GM18868 (cell line): ENCODE measurements around the gene GPR78.

Experiments used
- ATAC-seq: cut with Tn5 transposase; IDR thresholded peaks from one replicate; pipeline ENCODE4 v1.9.1; 2021; ENCODE audit warnings: mild to moderate bottlenecking, moderate library complexity; ENCODE audit not compliant: unreplicated experiment

Gene GPR78

GRCh38 chr4:8598391-8599090, 18.3 kb downstream of the GPR78 start:
- no peak for ATAC-seq

GRCh38 chr4:8599091-8599460, 18.9 kb downstream of the GPR78 start:
- no peak for ATAC-seq

DNA sequence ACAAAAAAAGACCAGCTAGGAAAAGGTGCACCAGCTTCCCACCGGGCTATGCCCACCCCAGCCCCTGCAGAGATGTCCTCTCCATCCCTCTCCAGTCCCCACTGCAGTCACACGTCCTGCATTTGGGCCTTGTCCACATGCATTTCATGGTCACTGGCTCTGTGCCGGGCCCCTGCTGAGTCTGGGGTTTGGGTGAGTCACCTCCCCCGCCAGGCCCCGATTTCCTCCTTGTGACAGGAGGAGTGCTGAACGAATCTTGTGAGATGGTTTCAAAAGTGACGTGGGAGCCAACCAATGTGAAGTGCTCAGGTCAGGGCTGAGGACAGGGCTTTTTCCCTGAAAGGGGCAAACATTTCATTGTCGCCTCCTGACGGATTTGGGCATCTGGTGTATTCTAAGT, 19.5 kb downstream of the GPR78 start:
- ATAC-seq, result no peak

GRCh38 chr4:8600266-8600665, 20.1 kb downstream of the GPR78 start:
- ATAC-seq, result no peak

DNA sequence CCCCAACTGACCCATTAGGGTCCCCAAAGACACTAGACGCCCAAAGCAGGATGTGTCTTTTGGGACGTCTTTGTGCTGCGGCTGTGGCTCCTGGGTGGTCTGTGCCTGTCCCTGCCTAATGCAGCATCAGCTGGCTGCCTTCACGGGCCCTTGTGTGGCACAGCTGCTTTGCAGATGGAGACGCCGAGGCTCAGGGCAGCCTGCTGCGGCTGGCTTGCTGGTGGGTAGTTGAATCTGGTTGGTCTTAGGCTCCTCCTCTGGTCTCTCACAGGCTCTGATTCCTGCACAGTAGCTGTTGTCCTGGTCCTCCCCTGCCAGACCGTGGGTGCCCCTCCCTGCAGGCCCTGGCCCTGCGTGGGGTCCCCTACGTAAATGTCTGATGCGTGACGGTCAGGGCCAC, 20.5 kb downstream of the GPR78 start:
- no peak for ATAC-seq

GRCh38 chr4:8601086-8601485, 20.9 kb downstream of the GPR78 start:
- ATAC-seq, result no peak

GRCh38 chr4:8601556-8601955, 21.4 kb downstream of the GPR78 start:
- no peak for ATAC-seq

DNA sequence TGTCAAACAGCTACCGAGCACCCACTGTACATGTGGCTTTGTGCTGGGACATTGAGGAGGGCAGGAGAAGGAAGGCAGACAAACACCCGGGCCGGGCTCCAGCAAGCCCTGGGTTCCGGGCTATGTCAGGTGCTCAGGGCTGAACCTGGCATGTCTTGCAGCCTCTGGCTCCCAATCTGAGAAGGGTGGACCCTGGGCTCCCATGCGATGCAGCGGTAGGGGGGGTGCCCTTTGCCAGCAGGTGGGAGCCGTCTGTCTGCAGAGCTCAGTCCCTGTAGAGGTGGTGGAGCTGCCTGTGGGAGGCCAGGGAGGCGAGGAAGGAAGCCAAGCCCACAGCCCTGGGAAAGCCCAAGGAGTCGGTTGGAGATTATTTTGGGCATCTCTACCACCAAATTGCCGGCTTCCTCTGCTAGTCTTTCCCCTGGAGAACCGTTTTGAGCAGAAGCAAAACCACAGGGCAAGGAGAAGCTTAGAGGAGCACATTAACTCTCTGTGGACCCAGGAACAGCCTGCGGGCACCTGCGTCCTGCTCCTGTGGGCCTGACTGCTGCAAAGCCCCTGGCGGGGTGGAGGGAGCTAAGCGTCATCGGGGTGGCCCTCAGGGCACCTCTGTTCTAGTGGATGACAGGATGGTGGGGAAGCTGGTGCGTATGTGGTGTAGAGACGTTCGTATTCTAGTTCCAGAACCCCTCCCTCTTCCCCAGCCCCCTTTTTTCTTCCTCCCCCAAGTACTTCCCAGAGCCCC, 22.7 kb downstream of the GPR78 start:
- ATAC-seq, result no peak

GRCh38 chr4:8603931-8604330, 23.7 kb downstream of the GPR78 start:
- ATAC-seq, result no peak

DNA sequence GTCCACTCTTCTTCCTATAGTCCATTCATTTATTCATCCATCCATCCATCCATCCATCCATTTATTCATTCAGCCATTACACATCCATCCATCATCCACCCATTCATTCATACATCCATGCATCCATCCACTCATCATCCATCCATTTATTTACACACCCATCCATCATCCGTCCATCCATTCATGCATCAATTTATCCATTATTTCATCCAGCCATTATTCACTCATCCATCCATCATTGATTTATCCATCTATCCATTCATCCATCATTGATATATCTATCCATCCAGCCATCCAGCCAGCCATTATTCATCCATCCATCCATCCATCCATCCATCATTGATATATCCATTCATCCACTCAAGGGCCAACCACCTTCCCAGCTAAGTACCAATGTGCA, 25.1 kb downstream of the GPR78 start:
- no peak for ATAC-seq

DNA sequence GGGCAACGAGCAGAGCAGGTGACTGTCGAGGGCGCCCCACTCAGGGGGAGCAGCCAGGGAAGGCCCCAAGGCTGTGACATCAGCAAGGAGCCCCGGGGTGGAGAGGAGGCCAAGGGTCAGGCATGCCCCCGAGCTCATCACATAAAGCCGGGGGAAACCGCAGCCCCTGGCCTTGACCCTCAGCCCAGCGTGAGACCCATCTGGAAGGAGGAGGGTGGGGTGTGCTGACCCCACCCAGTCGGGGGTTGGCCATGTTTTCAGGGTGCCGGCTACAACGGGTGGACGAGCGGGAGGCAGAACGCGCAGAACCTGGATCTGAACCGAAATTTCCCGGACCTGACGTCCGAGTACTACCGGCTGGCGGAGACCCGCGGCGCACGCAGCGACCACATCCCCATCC, 26.3 kb downstream of the GPR78 start:
- no peak for ATAC-seq

DNA sequence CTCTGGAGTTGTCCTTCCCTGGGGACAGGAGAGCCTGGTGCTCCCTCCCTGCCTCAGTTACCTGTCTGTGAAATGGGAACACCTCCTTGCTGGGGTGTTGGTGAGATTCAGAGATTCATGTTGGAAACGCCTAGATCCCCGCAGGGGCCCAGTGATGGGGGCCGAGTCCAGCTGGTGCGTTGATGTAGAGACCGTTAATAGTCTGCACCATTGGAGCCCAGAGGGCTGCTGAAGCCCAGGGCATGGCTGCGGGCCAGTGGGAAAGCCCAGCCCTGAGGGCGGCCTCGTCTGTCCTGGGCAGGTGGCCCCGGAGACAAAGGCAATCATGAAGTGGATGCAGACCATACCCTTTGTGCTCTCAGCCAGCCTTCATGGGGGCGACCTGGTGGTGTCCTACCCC, 26.8 kb downstream of the GPR78 start:
- ATAC-seq, result no peak

GRCh38 chr4:8607603-8608481, 27.6 kb downstream of the GPR78 start:
- no peak for ATAC-seq

DNA sequence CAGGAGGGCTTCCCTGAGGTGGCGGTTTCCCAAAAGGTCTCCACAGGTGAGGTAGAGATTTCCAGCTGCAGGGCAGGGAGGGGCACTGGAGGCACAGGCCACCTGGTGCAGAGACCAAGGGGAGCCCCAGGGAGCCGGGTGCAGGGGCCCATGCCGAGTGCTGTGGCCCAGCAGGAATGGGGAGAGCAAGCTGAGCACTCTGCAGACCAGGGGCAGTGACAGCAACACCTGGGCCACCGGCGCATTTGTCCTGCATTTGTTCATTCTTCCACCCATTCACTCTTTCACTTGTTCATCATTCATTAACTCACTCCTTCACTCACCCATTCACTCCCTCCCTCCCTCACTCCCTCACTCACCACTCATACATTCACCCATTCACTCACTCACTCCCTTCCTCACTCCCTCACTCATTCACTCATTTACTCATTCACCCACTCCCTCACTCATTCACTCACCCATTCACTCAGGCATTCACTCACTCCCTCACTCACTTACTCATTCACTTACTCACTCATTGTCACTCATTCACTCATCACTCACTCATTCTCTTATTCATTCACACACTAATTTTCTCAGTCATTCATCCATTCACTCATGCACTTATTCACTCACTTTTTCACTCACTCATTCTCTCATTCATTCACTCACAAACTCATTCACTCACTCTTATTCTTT, 28.7 kb downstream of the GPR78 start:
- no peak for ATAC-seq

DNA sequence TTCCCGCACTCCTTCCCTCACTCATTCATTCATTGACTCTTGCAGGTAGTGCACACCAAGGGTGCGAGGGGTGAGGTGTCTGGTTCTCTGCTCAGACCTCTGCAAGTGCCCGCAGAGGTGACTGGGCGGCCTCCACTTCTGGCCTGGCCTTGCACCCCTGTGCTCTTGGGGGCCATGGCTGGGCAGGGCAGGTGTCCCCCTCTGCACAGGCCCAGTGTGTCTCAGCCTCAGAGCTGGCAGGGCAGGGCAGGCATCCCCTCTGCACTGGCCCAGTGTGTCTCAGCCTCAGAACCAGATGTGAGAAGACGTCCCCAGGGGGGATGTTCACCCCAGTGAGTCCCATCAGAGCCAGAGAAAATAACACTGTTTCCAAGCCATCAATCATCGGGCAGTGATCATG, 29.2 kb downstream of the GPR78 start:
- ATAC-seq, result no peak

DNA sequence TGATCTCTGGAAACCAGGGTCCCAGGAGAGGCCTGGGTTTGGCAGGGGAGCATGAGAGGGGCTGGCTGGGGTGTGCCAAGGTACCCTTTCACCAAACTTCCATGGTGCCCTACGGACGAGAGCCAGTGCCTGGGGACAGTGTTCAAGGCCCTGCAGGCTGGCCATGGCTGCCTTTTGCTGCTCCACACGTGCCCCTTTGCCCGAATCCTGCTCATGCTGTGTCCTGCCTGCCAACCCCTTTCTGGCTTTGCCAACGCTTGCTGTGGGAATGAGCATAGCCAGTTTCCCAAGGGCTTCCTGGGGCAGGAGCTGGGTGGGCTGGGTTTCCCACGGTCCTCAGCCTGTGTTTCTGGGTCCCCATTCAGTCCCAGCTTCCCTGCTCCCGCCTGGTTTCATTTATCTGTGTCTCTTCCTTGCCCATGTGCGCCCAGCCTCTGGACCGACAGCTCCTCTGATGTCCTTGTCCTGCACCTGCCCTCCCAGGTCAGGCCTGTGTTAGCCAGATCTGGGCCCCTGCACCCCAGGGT, 29.7 kb downstream of the GPR78 start:
- ATAC-seq, result no peak

DNA sequence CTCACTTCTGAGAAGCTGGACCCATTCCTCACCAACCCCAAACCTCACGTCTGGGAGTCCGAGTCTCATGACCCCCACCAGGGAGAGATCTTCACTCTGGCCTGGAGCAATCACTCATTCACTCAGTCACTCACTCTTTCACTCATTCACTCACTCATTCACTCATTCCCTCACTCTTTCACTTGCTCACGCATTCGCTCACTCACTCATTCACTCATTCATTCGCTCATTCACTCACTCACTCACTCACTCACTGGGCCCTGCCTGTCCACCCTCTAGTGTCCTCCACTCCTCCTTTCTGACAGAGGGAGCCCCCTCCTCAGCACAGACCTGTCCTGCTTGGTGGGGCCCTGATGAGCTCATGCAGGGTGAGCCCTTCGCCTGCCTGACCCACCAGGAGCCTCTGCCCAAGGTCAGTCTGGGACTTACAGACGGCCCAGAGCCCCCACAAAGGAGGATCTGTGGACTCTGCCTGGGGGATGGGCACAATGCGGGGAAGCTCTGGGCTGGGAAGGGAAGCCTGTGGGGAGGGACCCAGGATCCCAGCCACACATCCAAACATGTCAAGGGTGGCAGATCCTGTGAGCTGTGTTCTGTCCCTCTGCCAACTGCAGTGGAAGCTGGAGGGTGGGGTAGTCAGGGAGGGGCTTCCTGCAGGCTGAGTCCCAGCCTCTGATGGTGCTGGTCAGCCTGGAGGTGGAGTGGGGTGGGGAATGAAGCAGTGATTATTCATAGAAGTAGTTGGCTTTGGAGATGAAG, 30.8 kb downstream of the GPR78 start:
- no peak for ATAC-seq

DNA sequence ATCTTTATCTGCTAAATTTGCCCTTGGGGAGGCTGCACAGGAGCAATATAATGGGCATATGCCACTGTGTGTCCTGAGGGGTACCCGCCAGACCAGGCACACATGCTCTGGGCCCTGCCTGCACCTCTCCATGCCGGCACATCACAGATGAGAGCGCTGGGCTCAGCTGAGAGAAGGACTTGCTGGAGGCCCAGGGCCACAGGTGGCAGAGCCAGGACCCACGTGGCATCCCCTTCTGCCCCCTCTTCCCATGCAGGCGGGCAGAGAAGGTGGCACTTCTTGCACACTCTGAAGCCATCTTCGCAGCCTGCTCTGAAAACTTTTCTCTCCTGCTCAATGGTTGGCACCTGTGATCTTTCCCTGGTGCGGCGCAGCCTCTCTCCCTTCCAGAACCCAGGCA, 32.5 kb downstream of the GPR78 start:
- no peak for ATAC-seq

GRCh38 chr4:8613421-8614364, 33.5 kb downstream of the GPR78 start:
- ATAC-seq, result no peak
